ENCODE measurements around the gene VENTX.

DNA sequence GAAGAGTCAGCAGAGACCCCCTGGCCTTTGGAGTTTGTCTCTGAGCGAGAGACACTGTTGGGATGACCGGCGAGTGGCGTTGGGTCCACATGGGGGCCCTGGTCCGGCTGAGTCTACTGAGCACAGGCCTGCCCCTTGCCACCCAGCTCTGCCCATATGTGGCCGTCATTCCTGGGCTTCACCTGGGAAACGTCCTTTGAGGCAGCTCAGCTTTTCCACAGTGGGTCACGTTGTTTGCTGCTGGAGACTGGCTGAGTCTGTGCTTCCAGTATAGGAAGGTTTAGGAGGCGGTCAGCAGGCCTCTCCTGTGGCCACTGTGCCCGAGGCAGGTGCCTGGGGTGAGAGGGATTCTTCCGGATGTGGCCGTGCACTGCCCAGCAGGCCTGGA is 21.9 kb downstream of the VENTX start:
- TF ChIP-seq, protein P1, sequence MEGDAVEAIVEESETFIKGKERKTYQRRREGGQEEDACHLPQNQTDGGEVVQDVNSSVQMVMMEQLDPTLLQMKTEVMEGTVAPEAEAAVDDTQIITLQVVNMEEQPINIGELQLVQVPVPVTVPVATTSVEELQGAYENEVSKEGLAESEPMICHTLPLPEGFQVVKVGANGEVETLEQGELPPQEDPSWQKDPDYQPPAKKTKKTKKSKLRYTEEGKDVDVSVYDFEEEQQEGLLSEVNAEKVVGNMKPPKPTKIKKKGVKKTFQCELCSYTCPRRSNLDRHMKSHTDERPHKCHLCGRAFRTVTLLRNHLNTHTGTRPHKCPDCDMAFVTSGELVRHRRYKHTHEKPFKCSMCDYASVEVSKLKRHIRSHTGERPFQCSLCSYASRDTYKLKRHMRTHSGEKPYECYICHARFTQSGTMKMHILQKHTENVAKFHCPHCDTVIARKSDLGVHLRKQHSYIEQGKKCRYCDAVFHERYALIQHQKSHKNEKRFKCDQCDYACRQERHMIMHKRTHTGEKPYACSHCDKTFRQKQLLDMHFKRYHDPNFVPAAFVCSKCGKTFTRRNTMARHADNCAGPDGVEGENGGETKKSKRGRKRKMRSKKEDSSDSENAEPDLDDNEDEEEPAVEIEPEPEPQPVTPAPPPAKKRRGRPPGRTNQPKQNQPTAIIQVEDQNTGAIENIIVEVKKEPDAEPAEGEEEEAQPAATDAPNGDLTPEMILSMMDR (IDR thresholded peaks at IDR 0.05 in 2 of 3, conservative IDR thresholded peaks at IDR 0.05 in 1 of 3; ENCODE audit: borderline replicate concordance in 1 of 3, insufficient read depth in 1 of 3, low read depth in 2 of 3, low read length in 2 of 3), result no peak
- TF ChIP-seq SRF (IDR thresholded peaks at IDR 0.05; ENCODE audit: low read depth) (no peak; the same call in 1 of the 2 replicates), ZNF274 (IDR thresholded peaks at IDR 0.05; ENCODE audit: low read depth, low read length) (no peak)
- TF ChIP-seq, protein P2, sequence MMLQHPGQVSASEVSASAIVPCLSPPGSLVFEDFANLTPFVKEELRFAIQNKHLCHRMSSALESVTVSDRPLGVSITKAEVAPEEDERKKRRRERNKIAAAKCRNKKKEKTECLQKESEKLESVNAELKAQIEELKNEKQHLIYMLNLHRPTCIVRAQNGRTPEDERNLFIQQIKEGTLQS (IDR thresholded peaks at IDR 0.05), result no peak

Measured in HCT116 (cell line).